Natural killer cell (primary cell): ENCODE measurements around the gene RAD51B. TPM values are rescaled to one million over a fixed set of nuclear protein-coding genes. Genes with fewer than 3 reads are reported as not detected.

Experiments
- ATAC-seq, 3 donors: fragments of 150-1000 bp in 2 of 3; fragments of 200-7000 bp in 1 of 3; cut with Tn5 transposase; 1 replicate in 1 of 3; 2 replicates in 2 of 3; pipeline ENCODE4 v1.10.0; 2021; ENCODE audit warnings: mild to moderate bottlenecking in 2 of 3, moderate library complexity in 2 of 3
- DNase-seq, 2 donors: peaks; one replicate each; pipeline versions ENCODE4 v3.0.0 to v3.0.0-alpha.2; 2013 to 2021; ENCODE audit warnings: mixed read lengths in 1 of 2
- H3K27ac ChIP-seq: one replicate; pipeline ENCODE4 v1.5.1; 2013; ENCODE audit warnings: mild to moderate bottlenecking, low read length
- H3K27me3 ChIP-seq: one replicate; pipeline ENCODE4 v1.6.1; 2013; ENCODE audit warnings: low read length; ENCODE audit not compliant: control insufficient read depth, insufficient read depth
- H3K36me3 ChIP-seq: one replicate; pipeline ENCODE4 v1.6.1; 2013; ENCODE audit warnings: low read length; ENCODE audit not compliant: control insufficient read depth, insufficient read depth
- H3K4me1 ChIP-seq: one replicate; pipeline ENCODE4 v1.6.1; 2013; ENCODE audit warnings: low read length; ENCODE audit not compliant: control insufficient read depth, insufficient read depth
- H3K4me3 ChIP-seq: one replicate; pipeline ENCODE4 v1.5.1; 2013; ENCODE audit warnings: low read length
- H3K9me3 ChIP-seq: one replicate; pipeline ENCODE4 v1.6.1; 2013; ENCODE audit warnings: low read length; ENCODE audit not compliant: control insufficient read depth, insufficient read depth
- H3K27ac Mint-ChIP-seq, 2 donors: one replicate each; pipeline ENCODE4 v1.8.0; 2022; ENCODE audit warnings: mild to moderate bottlenecking in 2 of 2, mixed read lengths in 2 of 2, moderate library complexity in 1 of 2
- H3K27me3 Mint-ChIP-seq, 2 donors: one replicate each; pipeline ENCODE4 v1.8.0; 2022; ENCODE audit warnings: low read depth in 2 of 2, mixed read lengths in 2 of 2
- H3K36me3 Mint-ChIP-seq: one replicate; pipeline ENCODE4 v1.8.0; 2022; ENCODE audit warnings: mixed read lengths
- H3K4me1 Mint-ChIP-seq, 2 donors: one replicate each; pipeline ENCODE4 v1.8.0; 2022; ENCODE audit warnings: mixed read lengths in 2 of 2
- H3K4me3 Mint-ChIP-seq: one replicate; pipeline ENCODE4 v1.8.0; 2022; ENCODE audit warnings: mild to moderate bottlenecking, moderate library complexity, mixed read lengths
- H3K9me3 Mint-ChIP-seq, 2 donors: one replicate each; pipeline ENCODE4 v1.8.0; 2022; ENCODE audit warnings: mixed read lengths in 2 of 2
- CTCF ChIP-seq: fragments of 200-600 bp; IDR thresholded peaks from one replicate; pipeline ENCODE4 v1.8.0; 2022; ENCODE audit warnings: antibody characterized with exemption
- WGBS: methylation state at CpG from one replicate; pipeline ENCODE4 v1.1.7; 2013; ENCODE audit warnings: missing lambda C conversion rate; ENCODE audit not compliant: insufficient coverage; 5-methylcytosine and 5-hydroxymethylcytosine counted together
- intact Hi-C: fragments of 100-400 bp; cut with micrococcal nuclease; formaldehyde crosslinking; loops from one replicate; pipeline ENCODE4 v1.14.2; 2022
- total RNA-seq, 4 donors: library from RNA; stranded (reverse); fragments of 120-200 nt in 1 of 4; gene quantifications; one replicate each; pipeline versions ENCODE4 v1.2.3 to v1.2.4, GENCODE V29; 2013 to 2022

Gene RAD51B
- total RNA-seq, 3 donors from 2014 or later (not counting 1 experiment from before 2014, with no cell fraction given): 28.1 to 37.6 (median 28.6) TPM

- Histone ChIP-seq H3K4me3 (no peak overlapping the region), H3K27me3 (no peaks in the 10 kb centered on the region), H3K27ac (no peak overlapping the region), H3K9me3 (no peaks in the 10 kb centered on the region), H3K4me1 (peaks cover 42% of the 10 kb centered on the region), H3K36me3 (no peaks in the 10 kb centered on the region)
- DNase-seq (no peak), ATAC-seq (no peak)
- no CpG with 5 or more reads among the region's 1 CpG for WGBS
- intact Hi-C loops: loop anchor here (10.0 kb wide), 3 partner anchors 121 to 379 kb away; no protein-coding TSS in a partner anchor
- H3K4me1 Mint-ChIP-seq: peaks cover 61 to 63% of the 10 kb centered on the region in 2 donors
- no peak for TF ChIP-seq CTCF
- H3K9me3 Mint-ChIP-seq: no peaks in the 10 kb centered on the region
- no peak overlapping the region for H3K4me3 Mint-ChIP-seq
- no peaks in the 10 kb centered on the region for H3K27me3 Mint-ChIP-seq
- H3K27ac Mint-ChIP-seq: no peak overlapping the region
- H3K36me3 Mint-ChIP-seq: no peaks in the 10 kb centered on the region
Observed at GRCh38 chr14:68405961-68406360, 586.4 kb downstream of the RAD51B start.

- H3K36me3 Mint-ChIP-seq: no peaks in the 10 kb centered on the region
- no peaks in the 10 kb centered on the region for H3K9me3 Mint-ChIP-seq
- peaks cover 50% of the 10 kb centered on the region in 2 donors for H3K4me1 Mint-ChIP-seq
- intact Hi-C loops: loop anchor here (10.0 kb wide), 3 partner anchors 122 to 378 kb away; no protein-coding TSS in a partner anchor
- ATAC-seq: no peak
- Histone ChIP-seq H3K27me3 (no peaks in the 10 kb centered on the region), H3K36me3 (no peaks in the 10 kb centered on the region), H3K27ac (no peak overlapping the region), H3K4me3 (no peak overlapping the region), H3K9me3 (no peaks in the 10 kb centered on the region), H3K4me1 (peaks cover 31% of the 10 kb centered on the region)
- no CpG with 5 or more reads among the region's 1 CpG for WGBS
- H3K27me3 Mint-ChIP-seq: no peaks in the 10 kb centered on the region
- TF ChIP-seq CTCF: no peak
- peak overlapping the region; percentile 1 to 44 for H3K27ac Mint-ChIP-seq
- no peak for DNase-seq
- peak overlapping the region; percentile 4 for H3K4me3 Mint-ChIP-seq
Observed at GRCh38 chr14:68407285-68407684, 587.7 kb downstream of the RAD51B start.

DNA sequence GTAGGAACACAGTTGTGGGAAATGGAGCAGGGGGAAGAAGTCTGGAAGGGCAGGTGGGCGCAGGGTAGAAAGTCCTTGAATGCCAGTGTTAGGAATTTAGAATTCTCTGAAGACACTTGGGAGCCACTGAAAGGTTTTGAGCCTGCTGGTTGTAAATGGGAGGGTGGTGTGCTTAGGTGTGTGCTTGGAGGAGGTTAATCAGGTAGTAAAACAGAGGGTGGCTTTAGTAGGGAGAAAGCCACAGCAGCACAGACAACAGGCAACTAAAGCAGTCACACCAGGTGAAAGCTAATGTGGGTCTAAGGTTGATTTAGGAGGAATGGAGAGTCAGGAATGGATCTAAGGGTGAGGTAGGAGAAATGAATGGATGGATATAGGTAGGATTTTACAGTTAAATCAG lies 588.2 kb downstream of the RAD51B start:
- Mint-ChIP-seq H3K9me3 (no peaks in the 10 kb centered on the region), H3K27ac (peak overlapping the region; percentile 1 to 44), H3K27me3 (no peaks in the 10 kb centered on the region), H3K4me1 (peaks cover 45% of the 10 kb centered on the region in 2 donors), H3K36me3 (no peaks in the 10 kb centered on the region), H3K4me3 (peak overlapping the region; percentile 4)
- H3K9me3 ChIP-seq: no peaks in the 10 kb centered on the region
- 97% methylated on average over 1 of the region's 1 CpG for WGBS
- H3K36me3 ChIP-seq: no peaks in the 10 kb centered on the region
- intact Hi-C loops: loop anchor here (10.0 kb wide), 3 partner anchors 123 to 377 kb away; no protein-coding TSS in a partner anchor
- DNase-seq: no peak
- no peak overlapping the region for H3K4me3 ChIP-seq
- H3K4me1 ChIP-seq: peaks cover 26% of the 10 kb centered on the region
- no peak overlapping the region for H3K27ac ChIP-seq
- ATAC-seq: no peak
- H3K27me3 ChIP-seq: no peaks in the 10 kb centered on the region
- no peak for TF ChIP-seq CTCF

DNA sequence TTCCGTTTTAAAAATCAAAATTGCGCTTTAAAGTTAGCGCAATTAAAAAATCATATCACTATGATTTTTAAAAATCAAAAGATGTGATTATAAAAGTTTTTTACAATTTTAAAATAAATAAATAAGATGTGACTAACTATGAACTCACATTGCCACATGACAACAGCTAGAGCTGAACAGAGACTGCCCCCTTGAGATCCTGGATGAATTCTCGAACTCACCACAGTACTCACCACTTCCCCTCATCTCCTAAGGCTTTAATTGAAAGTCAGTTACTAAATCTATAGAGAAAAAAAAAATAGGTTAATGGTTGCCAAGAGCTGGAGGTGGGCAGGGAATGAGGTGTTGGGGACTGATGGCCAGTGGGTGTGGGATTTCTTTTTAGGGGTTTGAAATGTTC lies 589.1 kb downstream of the RAD51B start:
- Mint-ChIP-seq H3K9me3 (no peaks in the 10 kb centered on the region), H3K27ac (peak overlapping the region; percentile 35 to 39), H3K4me1 (peaks cover 36 to 37% of the 10 kb centered on the region in 2 donors), H3K27me3 (no peaks in the 10 kb centered on the region), H3K4me3 (no peak overlapping the region), H3K36me3 (no peaks in the 10 kb centered on the region)
- 0% methylated on average over 1 of the region's 4 CpGs for WGBS
- TF ChIP-seq CTCF: no peak
- Histone ChIP-seq H3K27ac (no peak overlapping the region), H3K27me3 (no peaks in the 10 kb centered on the region), H3K9me3 (no peaks in the 10 kb centered on the region), H3K4me1 (peaks cover 25% of the 10 kb centered on the region), H3K4me3 (no peak overlapping the region), H3K36me3 (no peaks in the 10 kb centered on the region)
- peak in 1 of 2 donors; percentile 61 for DNase-seq
- intact Hi-C loops: loop anchor here (10.0 kb wide), 3 partner anchors 124 to 376 kb away; no protein-coding TSS in a partner anchor
- ATAC-seq: peak; percentile 58 to 82 (median 66)
